Upper lobe of left lung (tissue), 6 donors: ENCODE data around the gene RASAL1. TPM values are rescaled to one million over a fixed set of nuclear protein-coding genes. Genes with fewer than 3 reads are reported as not detected.

ENCODE experiments used
- ATAC-seq, 2 donors: fragments of 200-7000 bp; cut with Tn5 transposase; one replicate each; pipeline ENCODE4 v1.9.1; 2022; ENCODE audit warnings: mild to moderate bottlenecking in 2 of 2, moderate library complexity in 2 of 2; ENCODE audit not compliant: low FRiP score in 2 of 2
- DNase-seq, 2 donors: peaks; one replicate each; pipeline ENCODE4 v3.0.0-alpha.2; 2019 to 2020
- H3K27ac ChIP-seq, 4 donors: fragments of 200-600 bp; sonication (generic); one replicate each; pipeline ENCODE4 v1.5.1; 2016 to 2019
- H3K27me3 ChIP-seq, 4 donors: fragments of 200-600 bp; sonication (generic); one replicate each; pipeline ENCODE4 v1.5.1; 2017 to 2019
- H3K36me3 ChIP-seq, 4 donors: fragments of 200-600 bp; sonication (generic); one replicate each; pipeline ENCODE4 v1.5.1; 2016 to 2019
- H3K4me1 ChIP-seq, 4 donors: fragments of 200-600 bp; sonication (generic); one replicate each; pipeline ENCODE4 v1.5.1; 2018 to 2019
- H3K4me3 ChIP-seq, 4 donors: fragments of 200-600 bp; sonication (generic); one replicate each; pipeline ENCODE4 v1.5.1; 2017 to 2019; ENCODE audit warnings: mild to moderate bottlenecking in 2 of 4, moderate library complexity in 1 of 4
- H3K9me3 ChIP-seq, 4 donors: fragments of 200-600 bp; sonication (generic); one replicate each; pipeline ENCODE4 v1.5.1; 2018 to 2019
- CTCF ChIP-seq, 6 experiments: fragments of 450-650 bp in 4 of 6; fragments of 200-600 bp in 2 of 6; sonication (generic) in 2 of 6; IDR thresholded peaks; one replicate each; pipeline ENCODE4 v1.5.1; 2016 to 2019; ENCODE audit warnings: antibody characterized with exemption in 6 of 6
- EP300 ChIP-seq, 4 donors: sonication (generic); formaldehyde crosslinking; IDR thresholded peaks; one replicate each; pipeline ENCODE4 v1.5.1; 2017; ENCODE audit warnings: antibody characterized with exemption in 4 of 4, control low read depth in 2 of 4
- POLR2A ChIP-seq, 4 donors: fragments of 450-650 bp; IDR thresholded peaks; one replicate each; pipeline ENCODE4 v1.5.1; 2016 to 2017; ENCODE audit warnings: antibody characterized with exemption in 4 of 4, mild to moderate bottlenecking in 2 of 4
- POLR2AphosphoS5 ChIP-seq, 2 donors: sonication (generic); formaldehyde crosslinking; IDR thresholded peaks; one replicate each; pipeline ENCODE4 v1.5.1; 2017; ENCODE audit warnings: antibody characterized with exemption in 2 of 2
- WGBS, 2 donors: methylation state at CpG; one replicate each; pipeline ENCODE4 v1.1.5; 2017 to 2018; 5-methylcytosine and 5-hydroxymethylcytosine counted together
- total RNA-seq, 6 donors: library from RNA; depleted of rRNA in 4 of 6; stranded (reverse); fragments of >200 nt in 4 of 6; gene quantifications; one replicate each; pipeline versions ENCODE4 v1.1.0 to v1.2.1, GENCODE V29; 2016 to 2021
- donor health status: DM: no; HTN: no; CAD: no; lungs with moderate emphysema.
- donor health status: DM: no; HTN: yes; CAD: no; lungs with severe emphysema.

RASAL1 gene
- total RNA-seq, 6 donors from 2014 or later = 0.27 to 4.2 (median 0.60) TPM; not detected in 3

DNA sequence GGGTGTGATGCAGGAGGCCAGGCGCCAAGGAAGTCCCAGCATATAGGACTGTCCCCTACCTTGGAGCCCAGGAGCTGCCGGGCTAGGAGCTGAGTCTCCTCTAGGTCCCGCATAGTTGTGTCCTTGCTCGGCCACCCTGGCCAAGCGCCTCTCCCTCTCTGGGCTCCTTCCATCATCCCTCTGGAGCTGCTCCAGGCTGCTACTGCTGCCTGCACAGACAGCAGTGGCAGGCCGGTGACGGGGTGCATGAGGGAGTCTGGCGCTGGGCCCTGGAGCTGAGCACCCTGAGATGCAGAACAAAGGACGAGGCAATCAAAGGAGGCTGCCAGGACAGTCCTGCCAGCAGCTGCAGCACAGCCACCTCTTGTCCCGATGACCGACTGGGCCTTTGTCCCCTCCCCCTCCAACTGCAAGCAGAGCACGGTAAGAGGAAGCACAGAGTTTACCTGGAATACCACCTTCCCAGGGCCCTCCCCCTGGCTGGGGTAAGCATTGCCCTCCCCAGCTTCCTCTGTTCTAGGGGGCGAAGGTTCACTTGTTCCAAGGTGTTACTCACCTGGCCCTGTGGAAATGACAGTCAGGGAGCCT is 68.7 kb downstream of the RASAL1 start:
- Histone ChIP-seq H3K27me3 (peaks cover 0 to 4% (median 1%) of the 10 kb centered on the region in 4 donors), H3K4me3 (no peak overlapping the region), H3K27ac (no peak overlapping the region), H3K36me3 (no peaks in the 10 kb centered on the region), H3K4me1 (peaks cover 0 to 11% (median 2%) of the 10 kb centered on the region in 4 donors), H3K9me3 (no peaks in the 10 kb centered on the region)
- TF ChIP-seq POLR2A (IDR thresholded peaks at IDR 0.05) = no peak
- no peak for TF ChIP-seq EP300 (IDR thresholded peaks at IDR 0.05)
- no peak for TF ChIP-seq POLR2AphosphoS5 (IDR thresholded peaks at IDR 0.05)
- TF ChIP-seq CTCF (IDR thresholded peaks at IDR 0.05) = no peak
- peak in 1 of 2 donors; percentile 39 for DNase-seq
- ATAC-seq = no peak
- 60 to 63% methylated on average over 9 to 12 of the region's 13 CpGs for WGBS, 2 donors

- peak in 1 of 2 donors; percentile 83 for DNase-seq
Observed at GRCh38 chr12:113065126-113066007, 70.2 kb downstream of the RASAL1 start.

DNA sequence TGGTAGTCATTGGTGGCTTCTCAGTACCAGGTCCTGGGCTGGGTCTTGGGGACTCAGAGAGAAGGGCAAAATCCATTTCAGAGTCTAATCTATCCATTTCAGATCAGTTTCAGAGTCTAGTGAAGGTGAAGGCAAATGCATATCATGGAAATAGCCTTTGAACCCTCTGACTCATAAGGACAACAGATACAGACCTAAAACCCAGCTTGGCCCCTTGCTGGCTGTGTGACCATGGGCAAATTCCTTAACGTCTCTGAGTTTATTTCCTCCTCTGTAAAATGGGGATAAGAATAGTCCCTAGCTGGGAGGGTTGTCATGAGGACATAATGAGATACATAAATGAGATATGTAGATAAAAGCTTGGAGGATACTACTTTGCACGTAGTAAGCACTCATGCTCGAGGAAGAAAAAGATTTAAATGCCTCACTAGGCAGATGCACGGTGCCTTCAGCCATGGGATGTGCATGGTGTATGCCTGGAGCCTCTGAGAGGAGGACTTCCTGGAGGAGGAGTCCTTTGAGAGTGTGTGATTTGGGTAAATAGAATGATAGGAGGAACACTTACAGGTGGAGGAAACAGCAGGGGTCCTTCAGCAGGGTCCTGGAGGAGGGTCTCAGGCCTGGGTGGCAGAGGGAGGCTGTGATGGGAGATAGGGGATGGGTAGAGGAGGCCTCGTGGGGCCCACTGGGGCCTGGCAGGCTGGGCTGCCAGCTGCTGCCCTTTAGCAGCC is 71.0 kb downstream of the RASAL1 start:
- H3K27ac ChIP-seq = no peak overlapping the region
- DNase-seq (no peak), ATAC-seq (no peak)
- H3K9me3 ChIP-seq = no peaks in the 10 kb centered on the region
- TF ChIP-seq EP300 (IDR thresholded peaks at IDR 0.05) (no peak), POLR2AphosphoS5 (IDR thresholded peaks at IDR 0.05) (no peak), POLR2A (IDR thresholded peaks at IDR 0.05) (no peak), CTCF (IDR thresholded peaks at IDR 0.05) (no peak)
- 57 to 66% methylated on average over 5 of the region's 5 CpGs for WGBS, 2 donors
- no peak overlapping the region for H3K4me3 ChIP-seq
- peaks cover 0 to 4% (median 0%) of the 10 kb centered on the region in 4 donors for H3K4me1 ChIP-seq
- no peaks in the 10 kb centered on the region for H3K36me3 ChIP-seq
- H3K27me3 ChIP-seq = peaks cover 0 to 4% (median 1%) of the 10 kb centered on the region in 4 donors

More at GRCh38 chr12:113065126-113066007, 70.2 kb downstream of the RASAL1 start:
- Histone ChIP-seq H3K9me3 (no peaks in the 10 kb centered on the region), H3K4me1 (peaks cover 0 to 10% (median 2%) of the 10 kb centered on the region in 4 donors), H3K27ac (no peak overlapping the region), H3K4me3 (no peak overlapping the region), H3K36me3 (no peaks in the 10 kb centered on the region), H3K27me3 (peaks cover 0 to 4% (median 1%) of the 10 kb centered on the region in 4 donors)
- ATAC-seq = peak in 1 of 2 donors; percentile 27
- WGBS, 2 donors = 22 to 26% methylated on average over 22 to 30 of the region's 31 CpGs
- TF ChIP-seq CTCF (IDR thresholded peaks at IDR 0.05) = no peak
- no peak for TF ChIP-seq EP300 (IDR thresholded peaks at IDR 0.05)
- TF ChIP-seq POLR2AphosphoS5 (IDR thresholded peaks at IDR 0.05) = no peak
- TF ChIP-seq POLR2A (IDR thresholded peaks at IDR 0.05) = no peak

- Histone ChIP-seq H3K4me1 (no peaks in the 10 kb centered on the region), H3K9me3 (no peaks in the 10 kb centered on the region), H3K27ac (no peak overlapping the region), H3K4me3 (no peak overlapping the region), H3K27me3 (peaks cover 0 to 4% (median 1%) of the 10 kb centered on the region in 4 donors), H3K36me3 (no peaks in the 10 kb centered on the region)
- WGBS, 2 donors = 82 to 83% methylated on average over 7 to 9 of the region's 9 CpGs
- TF ChIP-seq CTCF (IDR thresholded peaks at IDR 0.05) (no peak), POLR2AphosphoS5 (IDR thresholded peaks at IDR 0.05) (no peak), POLR2A (IDR thresholded peaks at IDR 0.05) (no peak)
- ATAC-seq (no peak), DNase-seq (no peak)
Observed at GRCh38 chr12:113063396-113064350, 71.9 kb downstream of the RASAL1 start.
